ENCODE measurements around the gene DNAJC25. TPM values are rescaled to one million over a fixed set of nuclear protein-coding genes. Genes with fewer than 3 reads are reported as not detected.

Gene DNAJC25
- total and polyA plus RNA-seq, 7 donors: 1.9 to 20.1 (median 5.6) TPM

DNA sequence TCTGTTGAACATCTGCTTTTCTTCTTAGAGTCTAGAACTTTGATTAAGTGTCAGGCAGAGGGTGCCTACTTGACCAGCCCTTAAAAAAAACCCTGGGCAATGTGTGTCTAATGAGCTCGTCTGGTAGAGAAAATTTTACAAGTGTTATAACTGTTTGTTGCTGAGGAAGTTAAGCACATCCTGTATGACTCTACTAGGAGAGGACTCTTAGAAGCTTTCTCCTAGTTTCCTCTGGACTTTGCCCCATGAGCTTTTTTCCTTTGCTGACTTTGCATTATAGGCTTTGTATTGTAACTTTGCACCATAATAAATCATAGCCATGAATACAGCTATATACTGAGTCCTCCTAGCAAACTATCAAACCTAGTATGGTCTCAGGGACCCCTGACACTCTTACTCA, 69.6 kb downstream of the DNAJC25 start:
- no peak for ATAC-seq
- intact Hi-C loops (cut with DNase I): no loop called here

More for the DNA sequence above, 69.6 kb downstream of the DNAJC25 start:
- Histone ChIP-seq H3K4me3 (no peak overlapping the region), H3K9me3 (peaks cover 4% of the 10 kb centered on the region), H3K4me1 (no peaks in the 10 kb centered on the region), H3K36me3 (ENCODE audit: insufficient read depth in 1 of 2, low read depth in 1 of 2) (no peaks in the 10 kb centered on the region), H3K27ac (no peak overlapping the region), H3K27me3 (ENCODE audit: insufficient read depth in 3 of 3, low read length in 2 of 3) (no peaks in the 10 kb centered on the region)
- TF ChIP-seq, protein P1, sequence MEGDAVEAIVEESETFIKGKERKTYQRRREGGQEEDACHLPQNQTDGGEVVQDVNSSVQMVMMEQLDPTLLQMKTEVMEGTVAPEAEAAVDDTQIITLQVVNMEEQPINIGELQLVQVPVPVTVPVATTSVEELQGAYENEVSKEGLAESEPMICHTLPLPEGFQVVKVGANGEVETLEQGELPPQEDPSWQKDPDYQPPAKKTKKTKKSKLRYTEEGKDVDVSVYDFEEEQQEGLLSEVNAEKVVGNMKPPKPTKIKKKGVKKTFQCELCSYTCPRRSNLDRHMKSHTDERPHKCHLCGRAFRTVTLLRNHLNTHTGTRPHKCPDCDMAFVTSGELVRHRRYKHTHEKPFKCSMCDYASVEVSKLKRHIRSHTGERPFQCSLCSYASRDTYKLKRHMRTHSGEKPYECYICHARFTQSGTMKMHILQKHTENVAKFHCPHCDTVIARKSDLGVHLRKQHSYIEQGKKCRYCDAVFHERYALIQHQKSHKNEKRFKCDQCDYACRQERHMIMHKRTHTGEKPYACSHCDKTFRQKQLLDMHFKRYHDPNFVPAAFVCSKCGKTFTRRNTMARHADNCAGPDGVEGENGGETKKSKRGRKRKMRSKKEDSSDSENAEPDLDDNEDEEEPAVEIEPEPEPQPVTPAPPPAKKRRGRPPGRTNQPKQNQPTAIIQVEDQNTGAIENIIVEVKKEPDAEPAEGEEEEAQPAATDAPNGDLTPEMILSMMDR (IDR thresholded peaks at IDR 0.05): no peak
- 49 to 73% (median 65%) methylated on average over 1 of the region's 1 CpG for WGBS, 3 donors
- no peak for DNase-seq

Other genes with a start within 250 kb of the DNAJC25 start
- 100 to 1,000 TPM; 273 to 456 (median 349) TPM for gene ECPAS, start 147.0 kb upstream of the DNAJC25 start, total RNA-seq
- gene ECPAS, start 147.0 kb upstream of the DNAJC25 start, polyA plus RNA-seq: 100 to 1,000 TPM in 2 of 3 donors, 10 to 100 TPM in 1; 95.9 to 410 (median 135) TPM
- under 1 TPM; 0.17 to 0.92 (median 0.45) TPM for gene ZNF483, start 106.2 kb upstream of the DNAJC25 start, total RNA-seq
- gene ZNF483, start 106.2 kb upstream of the DNAJC25 start, polyA plus RNA-seq: under 1 TPM in 1 of 3 donors, not detected in 2; 0.05 TPM
- 10 to 100 TPM in 3 of 4 donors, 1 to 10 TPM in 1; 8.6 to 32.2 (median 15.5) TPM for gene PTGR1, start 31.7 kb upstream of the DNAJC25 start, total RNA-seq
- 10 to 100 TPM in 2 of 3 donors, 1 to 10 TPM in 1; 8.0 to 22.5 (median 22.5) TPM for gene PTGR1, start 31.7 kb upstream of the DNAJC25 start, polyA plus RNA-seq
- 10 to 100 TPM; 12.0 to 22.3 (median 16.4) TPM for gene GNG10, start 30.3 kb downstream of the DNAJC25 start, total RNA-seq
- 10 to 100 TPM; 13.7 to 17.3 (median 14.9) TPM for gene GNG10, start 30.3 kb downstream of the DNAJC25 start, polyA plus RNA-seq
- gene SHOC1, start 163.6 kb downstream of the DNAJC25 start, total RNA-seq: under 1 TPM in 1 of 4 donors, not detected in 3; 0.14 TPM
- under 1 TPM in 1 of 3 donors, not detected in 2; 0.03 TPM for gene SHOC1, start 163.6 kb downstream of the DNAJC25 start, polyA plus RNA-seq